GM12878 (cell line): ENCODE data around the gene NLGN1. TPM values are rescaled to one million over a fixed set of nuclear protein-coding genes. Genes with fewer than 3 reads are reported as not detected.
A peak's percentile ranks its signal among the peaks of the same experiment; 100 is the strongest.

Experiments
- ATAC-seq: fragments of 200-7000 bp; cut with Tn5 transposase; 3 replicates; pipeline ENCODE4 v1.9.1; 2020; ENCODE audit warnings: mild to moderate bottlenecking, moderate library complexity
- BruUV-seq: library from RNA; stranded (reverse); fragments of 400-500 nt; replicated peaks from 2 replicates; lab custom pipeline; 2021; lab: Mats Ljungman, UMichigan
- CTCF ChIA-PET: fragments of 300-600 bp; sonication (Branson Sonifier 250); formaldehyde crosslinking; extraction: SDS; loops from one replicate; lab custom pipeline; 2021; ENCODE audit warnings: inconsistent platforms; lab: Yijun Ruan, JAX
- POLR2A ChIA-PET: fragments of 350-600 bp; formaldehyde crosslinking; extraction: SDS; loops from one replicate; lab custom pipeline; 2021; ENCODE audit warnings: inconsistent platforms; lab: Charles Lee
- RAD21 ChIA-PET: fragments of 300-600 bp; sonication (Branson Sonifier 250); formaldehyde crosslinking; loops from one replicate; lab custom pipeline; 2023; ENCODE audit warnings: antibody characterized with exemption; ENCODE audit not compliant: unreplicated experiment; lab: Charles Lee
- SMC1A ChIA-PET: fragments of 300-600 bp; sonication (Branson Sonifier 250); formaldehyde crosslinking; loops from one replicate; lab custom pipeline; 2023; ENCODE audit not compliant: unreplicated experiment, uncharacterized antibody; lab: Charles Lee
- DNase-seq: peaks from one replicate; pipeline ENCODE4 v3.0.0-alpha.2; 2011; ENCODE audit warnings: low read depth, low spot score
- FAIRE-seq: peaks from 3 replicates; lab custom pipeline; 2011; peaks lifted over from hg19 to GRCh38; lab: Jason Lieb, UNC
- H2AFZ ChIP-seq: 2 replicates; pipeline ENCODE4 v1.6.0; 2011; ENCODE audit warnings: low read depth, low read length, control low read depth; ENCODE audit not compliant: control insufficient read depth
- H3K27ac ChIP-seq: 2 replicates; pipeline ENCODE4 v1.5.1; 2011; ENCODE audit warnings: control low read depth; ENCODE audit not compliant: control insufficient read depth, insufficient read depth
- H3K27me3 ChIP-seq, 2 experiments: replicated peaks in 1 of 2; 2 replicates each; pipeline versions ENCODE4 v1.6.0 to v1.6.1; 2011; ENCODE audit warnings: low read length in 1 of 2; ENCODE audit not compliant: control insufficient read depth in 2 of 2, insufficient read depth in 2 of 2
- H3K36me3 ChIP-seq, 2 experiments: 2 replicates each; pipeline ENCODE4 v1.5.1; 2011; ENCODE audit warnings: low read length in 1 of 2; ENCODE audit not compliant: control insufficient read depth in 2 of 2, insufficient read depth in 2 of 2
- H3K4me1 ChIP-seq: 2 replicates; pipeline ENCODE4 v1.6.1; 2011; ENCODE audit warnings: mild to moderate bottlenecking, low read length, moderate library complexity, mixed read lengths; ENCODE audit not compliant: control insufficient read depth, insufficient read depth
- H3K4me2 ChIP-seq: 2 replicates; pipeline ENCODE4 v1.6.0; 2011; ENCODE audit warnings: control low read depth; ENCODE audit not compliant: control insufficient read depth, insufficient read depth
- H3K4me3 ChIP-seq: fragments of 200-600 bp; sonication (generic); 2 replicates; pipeline ENCODE4 v1.5.1; 2016
- H3K79me2 ChIP-seq: 2 replicates; pipeline ENCODE4 v1.6.0; 2011; ENCODE audit warnings: low read length; ENCODE audit not compliant: control insufficient read depth, insufficient read depth
- H3K9ac ChIP-seq: 2 replicates; pipeline ENCODE4 v1.8.0; 2011; ENCODE audit warnings: low read length, control low read depth, mixed read lengths; ENCODE audit not compliant: control insufficient read depth, insufficient read depth
- H3K9me3 ChIP-seq: replicated peaks from 3 replicates; pipeline ENCODE4 v1.5.1; 2011; ENCODE audit warnings: mild to moderate bottlenecking, low read length; ENCODE audit not compliant: control insufficient read depth, insufficient read depth
- H4K20me1 ChIP-seq: 2 replicates; pipeline ENCODE4 v1.6.0; 2011; ENCODE audit not compliant: control insufficient read depth, insufficient read depth
- BHLHE40 ChIP-seq, 2 experiments: fragments of 450-650 bp in 1 of 2; IDR thresholded peaks; 2 replicates each; pipeline ENCODE4 v1.6.1; 2011 to 2017; ENCODE audit warnings: low read depth in 2 of 2, borderline replicate concordance in 1 of 2, improper control_type of control experiment in 1 of 2, low read length in 1 of 2, mild to moderate bottlenecking in 1 of 2
- EP300 ChIP-seq, 2 experiments: fragments of 150-350 bp in 1 of 2; IDR thresholded peaks; 2 replicates each; pipeline ENCODE4 v1.6.1; 2011 to 2012; ENCODE audit warnings: low read depth in 2 of 2, low read length in 2 of 2, borderline replicate concordance in 1 of 2, improper control_type of control experiment in 1 of 2, inconsistent platforms in 1 of 2; ENCODE audit not compliant: control insufficient read depth in 1 of 2
- PAX8 ChIP-seq: fragments of 450-650 bp; IDR thresholded peaks from 2 replicates; pipeline ENCODE4 v1.6.1; 2017; ENCODE audit warnings: mild to moderate bottlenecking, moderate library complexity
- WRNIP1 ChIP-seq: IDR thresholded peaks from 2 replicates; pipeline ENCODE4 v1.6.1; 2011; ENCODE audit warnings: low read depth, low read length, improper control_type of control experiment, borderline replicate concordance
- WGBS: methylation state at CpG from one replicate; pipeline ENCODE4 v1.1.6; 2016; ENCODE audit warnings: low lambda C conversion rate; ENCODE audit not compliant: insufficient replicate concordance, insufficient coverage; ENCODE audit errors: missing lambda C conversion rate; 5-methylcytosine and 5-hydroxymethylcytosine counted together
- in situ Hi-C: fragments of 300-500 bp; cut with MboI; formaldehyde crosslinking; loops from 9 replicates; pipeline ENCODE4 v1.14.3; 2018; ENCODE audit warnings: mixed read lengths
- intact Hi-C: fragments of 100-400 bp; cut with micrococcal nuclease; formaldehyde crosslinking; loops from one replicate; pipeline ENCODE4 v1.14.2; 2022; ENCODE audit not compliant: unreplicated experiment
- polyA plus RNA-seq, 11 experiments: library from polyadenylated mRNA; depleted of rRNA in 4 of 11; unstranded in 6 of 11; stranded (reverse) in 5 of 11; fragments of >200 nt; fragmentation: Nextera tagmentation in 4 of 11; fragmentation: Illumina TruSeq in 1 of 11; extraction: Ambion mirVana in 4 of 11; extraction: Trizol in 1 of 11; gene quantifications; 1 replicate in 1 of 11; 2 replicates in 10 of 11; pipeline versions ENCODE4 v1.2.1 to v1.2.3, GENCODE V29; 2011 to 2016; ENCODE audit warnings: inconsistent platforms in 2 of 11, missing spikeins in 2 of 11, low read depth in 1 of 11
- total RNA-seq, 4 experiments: library from RNA; depleted of rRNA in 3 of 4; stranded (reverse); fragments of >200 nt in 3 of 4; fragmentation: Illumina TruSeq in 1 of 4; extraction: Trizol in 1 of 4; gene quantifications; 2 replicates each; pipeline versions ENCODE4 v1.2.1 to v1.2.3, GENCODE V29; 2013 to 2021
- TF ChIP-seq, protein P1 (sequence below): fragments of 450-650 bp; IDR thresholded peaks from 2 replicates; pipeline ENCODE4 v1.6.1; 2016; ENCODE audit warnings: mild to moderate bottlenecking, moderate library complexity, borderline replicate concordance
- TF ChIP-seq, protein P2 (sequence below): fragments of 450-650 bp; IDR thresholded peaks from 2 replicates; pipeline ENCODE4 v1.6.1; 2016; ENCODE audit warnings: mild to moderate bottlenecking

NLGN1 gene
- total and polyA plus RNA-seq, 10 of the 15 experiments (the other 5 are each of a cell fraction or from before 2014, with no cell fraction given), result not detected

DNA sequence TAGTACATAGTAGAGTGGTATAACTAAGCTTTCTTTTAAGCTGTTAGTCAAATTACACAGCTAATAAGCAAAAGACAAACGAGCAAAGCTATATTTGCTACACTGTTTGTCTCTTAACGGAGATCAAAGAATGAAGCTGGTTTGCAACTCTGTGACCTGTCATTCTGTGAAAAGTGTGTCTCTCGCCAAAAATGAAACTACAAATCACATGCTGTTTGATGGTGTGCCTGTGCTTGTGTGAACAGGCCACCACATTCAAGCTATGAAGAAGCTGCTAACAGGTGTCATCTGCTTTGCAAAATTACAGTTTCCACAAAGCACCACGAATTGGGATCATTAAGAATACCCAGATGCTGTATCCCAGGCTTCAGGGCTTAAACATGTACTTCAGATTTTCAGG, 793.8 kb downstream of the NLGN1 start:
- H3K4me3 ChIP-seq, result no peak overlapping the region
- peak; percentile 81 for ATAC-seq
- H3K36me3 ChIP-seq, result no peaks in the 10 kb centered on the region
- TF ChIP-seq, protein P1, sequence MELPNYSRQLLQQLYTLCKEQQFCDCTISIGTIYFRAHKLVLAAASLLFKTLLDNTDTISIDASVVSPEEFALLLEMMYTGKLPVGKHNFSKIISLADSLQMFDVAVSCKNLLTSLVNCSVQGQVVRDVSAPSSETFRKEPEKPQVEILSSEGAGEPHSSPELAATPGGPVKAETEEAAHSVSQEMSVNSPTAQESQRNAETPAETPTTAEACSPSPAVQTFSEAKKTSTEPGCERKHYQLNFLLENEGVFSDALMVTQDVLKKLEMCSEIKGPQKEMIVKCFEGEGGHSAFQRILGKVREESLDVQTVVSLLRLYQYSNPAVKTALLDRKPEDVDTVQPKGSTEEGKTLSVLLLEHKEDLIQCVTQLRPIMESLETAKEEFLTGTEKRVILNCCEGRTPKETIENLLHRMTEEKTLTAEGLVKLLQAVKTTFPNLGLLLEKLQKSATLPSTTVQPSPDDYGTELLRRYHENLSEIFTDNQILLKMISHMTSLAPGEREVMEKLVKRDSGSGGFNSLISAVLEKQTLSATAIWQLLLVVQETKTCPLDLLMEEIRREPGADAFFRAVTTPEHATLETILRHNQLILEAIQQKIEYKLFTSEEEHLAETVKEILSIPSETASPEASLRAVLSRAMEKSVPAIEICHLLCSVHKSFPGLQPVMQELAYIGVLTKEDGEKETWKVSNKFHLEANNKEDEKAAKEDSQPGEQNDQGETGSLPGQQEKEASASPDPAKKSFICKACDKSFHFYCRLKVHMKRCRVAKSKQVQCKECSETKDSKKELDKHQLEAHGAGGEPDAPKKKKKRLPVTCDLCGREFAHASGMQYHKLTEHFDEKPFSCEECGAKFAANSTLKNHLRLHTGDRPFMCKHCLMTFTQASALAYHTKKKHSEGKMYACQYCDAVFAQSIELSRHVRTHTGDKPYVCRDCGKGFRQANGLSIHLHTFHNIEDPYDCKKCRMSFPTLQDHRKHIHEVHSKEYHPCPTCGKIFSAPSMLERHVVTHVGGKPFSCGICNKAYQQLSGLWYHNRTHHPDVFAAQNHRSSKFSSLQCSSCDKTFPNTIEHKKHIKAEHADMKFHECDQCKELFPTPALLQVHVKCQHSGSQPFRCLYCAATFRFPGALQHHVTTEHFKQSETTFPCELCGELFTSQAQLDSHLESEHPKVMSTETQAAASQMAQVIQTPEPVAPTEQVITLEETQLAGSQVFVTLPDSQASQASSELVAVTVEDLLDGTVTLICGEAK, result no peak
- TF ChIP-seq, protein P2, sequence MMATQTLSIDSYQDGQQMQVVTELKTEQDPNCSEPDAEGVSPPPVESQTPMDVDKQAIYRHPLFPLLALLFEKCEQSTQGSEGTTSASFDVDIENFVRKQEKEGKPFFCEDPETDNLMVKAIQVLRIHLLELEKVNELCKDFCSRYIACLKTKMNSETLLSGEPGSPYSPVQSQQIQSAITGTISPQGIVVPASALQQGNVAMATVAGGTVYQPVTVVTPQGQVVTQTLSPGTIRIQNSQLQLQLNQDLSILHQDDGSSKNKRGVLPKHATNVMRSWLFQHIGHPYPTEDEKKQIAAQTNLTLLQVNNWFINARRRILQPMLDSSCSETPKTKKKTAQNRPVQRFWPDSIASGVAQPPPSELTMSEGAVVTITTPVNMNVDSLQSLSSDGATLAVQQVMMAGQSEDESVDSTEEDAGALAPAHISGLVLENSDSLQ, result peak; percentile 31; the same call in 1 of the 2 replicates
- TF ChIP-seq EP300 (IDR thresholded peaks at IDR 0.05; ENCODE audit: borderline replicate concordance in 1 of 2, control insufficient read depth in 1 of 2, low read depth in 2 of 2, low read length in 2 of 2) (peak in 1 of 2 experiments; percentile 45; a peak in 1 of 4 replicates), PAX8 (no peak), BHLHE40 (IDR thresholded peaks at IDR 0.05; ENCODE audit: borderline replicate concordance in 1 of 2, low read depth in 2 of 2, low read length in 1 of 2) (peak; percentile 32 to 54; a peak in 2 of 4 replicates), WRNIP1 (no peak)
- ChIA-PET CTCF (no interaction called here), POLR2A (no interaction called here), RAD21 (interaction anchor here (0.5 kb wide), 1 partner anchor 63 kb away, joined by 5 read pairs; no protein-coding TSS in a partner anchor), SMC1A (no interaction called here)
- H3K79me2 ChIP-seq, result no peaks in the 10 kb centered on the region
- peak overlapping the region; percentile 16; the same call in 1 of the 2 replicates for H2AFZ ChIP-seq
- no peak overlapping the region for H3K9ac ChIP-seq
- peak; percentile 59 for FAIRE-seq
- WGBS, result 1% methylated on average over 4 of the region's 4 CpGs
- in situ Hi-C loops (no loop called here), intact Hi-C loops (no loop called here)
- DNase-seq, result peak; percentile 12
- H3K4me1 ChIP-seq, result no peaks in the 10 kb centered on the region
- no peak overlapping the region for H3K27ac ChIP-seq
- H4K20me1 ChIP-seq, result no peaks in the 10 kb centered on the region
- H3K27me3 ChIP-seq, result no peaks in the 10 kb centered on the region
- no peaks in the 10 kb centered on the region for H3K9me3 ChIP-seq
- no TSS peak for BruUV-seq
- H3K4me2 ChIP-seq, result no peak overlapping the region
